Measurements from ENCODE around the gene LYL1.

Gene LYL1

DNA sequence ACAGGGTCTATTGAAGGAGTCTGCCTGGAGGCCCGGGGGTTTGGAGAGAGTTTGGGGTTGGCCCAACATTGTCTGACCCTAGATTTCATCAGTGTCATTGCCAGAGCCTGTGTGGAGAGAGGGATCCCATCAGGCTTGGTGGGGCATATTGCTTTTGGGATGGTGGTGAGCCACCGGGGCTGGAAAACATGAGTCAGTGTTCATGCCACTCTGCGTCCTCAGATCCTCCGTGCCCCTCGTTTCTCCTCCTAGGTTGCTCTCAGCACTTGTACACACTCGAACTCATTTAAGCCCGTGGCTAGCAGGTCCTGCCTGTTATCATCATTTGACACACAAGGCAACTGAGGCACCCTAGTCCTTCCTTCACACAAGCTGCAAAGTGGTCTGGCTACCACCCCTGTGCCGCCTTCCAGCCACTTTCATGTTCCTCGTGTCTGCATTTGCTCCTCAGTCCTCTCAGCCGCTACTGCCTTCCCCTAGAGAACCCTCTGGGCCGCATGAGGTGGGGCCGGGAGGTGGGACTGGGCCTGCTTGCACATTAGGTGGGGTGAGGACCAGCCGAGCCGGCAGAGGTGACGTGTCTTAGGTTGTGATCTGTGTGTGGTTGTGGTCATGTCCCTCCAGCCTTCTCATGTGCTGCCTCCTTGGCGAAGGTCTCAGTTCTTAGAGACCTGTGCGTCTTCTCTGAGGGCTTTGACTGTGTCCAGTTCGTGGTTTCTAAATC, 19.1 kb upstream of the LYL1 start:
- Histone ChIP-seq H3K14ac (ENCODE audit: low read length in 2 of 2) (no peak overlapping the region), H2BK12ac (ENCODE audit: low read length in 2 of 2) (no peak overlapping the region), H2BK5ac (ENCODE audit: low read depth, low read length, poor library complexity, severe bottlenecking) (no peak overlapping the region)

DNA sequence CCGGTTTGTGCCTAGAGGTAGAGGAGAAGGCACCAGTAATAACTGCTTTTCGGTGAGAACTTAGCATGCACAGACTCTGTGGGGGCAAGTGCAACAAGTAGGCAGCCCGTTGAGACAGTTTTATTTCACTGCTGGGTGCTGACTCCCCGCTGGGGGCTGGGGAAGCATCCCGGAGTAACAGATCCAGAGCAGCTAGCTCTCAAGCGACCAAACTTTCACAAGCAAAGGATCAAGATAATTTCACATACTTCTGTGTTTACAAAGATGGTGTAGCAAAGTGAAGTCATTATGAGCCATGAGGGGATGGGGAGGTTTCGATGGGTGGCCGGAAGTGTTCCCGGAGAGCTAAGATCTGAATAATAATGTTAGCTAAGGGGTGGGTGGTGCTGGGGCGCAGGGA, 18.2 kb upstream of the LYL1 start:
- peak; percentile 46 for DNase-seq
- H3K4me1 ChIP-seq (ENCODE audit: control insufficient read depth, insufficient read depth, low read depth, low read length) = peaks cover 40% of the 10 kb centered on the region

More for the DNA sequence above, 19.1 kb upstream of the LYL1 start:
- H2AFZ ChIP-seq (ENCODE audit: low read depth, low read length) = no peak overlapping the region
- no peak overlapping the region for H3K18ac ChIP-seq (ENCODE audit: low read depth in 1 of 2, low read length in 2 of 2)
- H3K4ac ChIP-seq (ENCODE audit: low read depth in 1 of 2, low read length in 2 of 2) = no peak overlapping the region
- no peak overlapping the region for H3K23ac ChIP-seq (ENCODE audit: low read length in 2 of 2)
- H3K27me3 ChIP-seq (ENCODE audit: control insufficient read depth in 1 of 2, insufficient read depth in 1 of 2, low read length in 2 of 2) = no peaks in the 10 kb centered on the region
- peak overlapping the region; percentile 33 for H2AK5ac ChIP-seq (ENCODE audit: low read length, severe bottlenecking)
- no peak overlapping the region for H3K27ac ChIP-seq (ENCODE audit: low read length, poor library complexity, severe bottlenecking)
- H2BK120ac ChIP-seq (ENCODE audit: low read depth, low read length) = no peak overlapping the region
- peaks cover 38% of the 10 kb centered on the region for H3K4me1 ChIP-seq (ENCODE audit: control insufficient read depth, insufficient read depth, low read depth, low read length)
- H4K8ac ChIP-seq (ENCODE audit: low read length) = no peak overlapping the region
- no peak for DNase-seq
- H2BK15ac ChIP-seq (ENCODE audit: low read depth, poor library complexity, severe bottlenecking) = no peak overlapping the region
- H3K36me3 ChIP-seq (ENCODE audit: control insufficient read depth in 1 of 2, insufficient read depth in 2 of 2, low read depth in 1 of 2, low read length in 2 of 2) = peaks cover 14 to 37% of the 10 kb centered on the region in 2 experiments
- no peaks in the 10 kb centered on the region for H3K9me3 ChIP-seq (ENCODE audit: control insufficient read depth, low read length)
- H3K9ac ChIP-seq (ENCODE audit: low read length) = peak overlapping the region; percentile 89
- 89% methylated on average over 18 of the region's 18 CpGs for WGBS
- peaks cover 7% of the 10 kb centered on the region for H3K79me1 ChIP-seq (replicated peaks; ENCODE audit: low read length, poor library complexity, severe bottlenecking)
- H4K91ac ChIP-seq (ENCODE audit: low read length) = no peak overlapping the region
- no peak overlapping the region for H3K4me3 ChIP-seq (ENCODE audit: insufficient read depth in 1 of 2, low read depth in 1 of 2, low read length in 2 of 2)
- no peak overlapping the region for H3K4me2 ChIP-seq (ENCODE audit: low read length, poor library complexity, severe bottlenecking)

DNA sequence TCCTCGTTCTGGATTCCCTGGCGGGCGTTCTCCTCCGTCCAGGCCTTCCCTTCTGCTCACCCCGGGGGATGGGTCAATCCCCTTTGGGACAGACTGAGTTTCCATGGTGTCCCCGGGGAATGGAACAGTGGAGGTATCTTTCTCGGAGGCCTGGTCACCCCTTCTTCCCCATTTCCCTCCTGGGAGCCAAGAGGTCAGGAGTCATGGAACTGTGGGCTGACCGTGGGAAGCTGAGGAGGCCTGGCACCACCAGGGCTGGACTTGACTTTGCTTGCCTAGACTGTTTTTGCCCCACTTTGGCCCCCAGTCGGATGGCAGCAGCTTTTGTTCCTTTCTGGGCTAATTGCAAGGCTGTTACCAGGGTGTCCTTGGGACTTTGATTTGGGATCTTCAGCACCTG, 17.4 kb upstream of the LYL1 start:
- peak overlapping the region; percentile 89 for H3K9ac ChIP-seq (ENCODE audit: low read length)
- H3K14ac ChIP-seq (ENCODE audit: low read length in 2 of 2) = no peak overlapping the region
- H3K36me3 ChIP-seq (ENCODE audit: control insufficient read depth in 1 of 2, insufficient read depth in 2 of 2, low read depth in 1 of 2, low read length in 2 of 2) = peaks cover 10 to 33% of the 10 kb centered on the region in 2 experiments
- no peak for DNase-seq
- no peak overlapping the region for H4K8ac ChIP-seq (ENCODE audit: low read length)
- H2AFZ ChIP-seq (ENCODE audit: low read depth, low read length) = no peak overlapping the region
- peaks cover 13% of the 10 kb centered on the region for H3K79me1 ChIP-seq (replicated peaks; ENCODE audit: low read length, poor library complexity, severe bottlenecking)
- H2BK5ac ChIP-seq (ENCODE audit: low read depth, low read length, poor library complexity, severe bottlenecking) = no peak overlapping the region
- H2BK15ac ChIP-seq (ENCODE audit: low read depth, poor library complexity, severe bottlenecking) = no peak overlapping the region
- peaks cover 48% of the 10 kb centered on the region for H3K4me1 ChIP-seq (ENCODE audit: control insufficient read depth, insufficient read depth, low read depth, low read length)
- peak overlapping the region in 1 of 2 experiments; percentile 86 for H3K4me3 ChIP-seq (ENCODE audit: insufficient read depth in 1 of 2, low read depth in 1 of 2, low read length in 2 of 2)
- H3K4me2 ChIP-seq (ENCODE audit: low read length, poor library complexity, severe bottlenecking) = peak overlapping the region; percentile 16
- no peaks in the 10 kb centered on the region for H3K27me3 ChIP-seq (ENCODE audit: control insufficient read depth in 1 of 2, insufficient read depth in 1 of 2, low read length in 2 of 2)
- H2BK12ac ChIP-seq (ENCODE audit: low read length in 2 of 2) = no peak overlapping the region
- H3K23ac ChIP-seq (ENCODE audit: low read length in 2 of 2) = no peak overlapping the region
- H3K9me3 ChIP-seq (ENCODE audit: control insufficient read depth, low read length) = no peaks in the 10 kb centered on the region
- no peak overlapping the region for H4K91ac ChIP-seq (ENCODE audit: low read length)
- H3K4ac ChIP-seq (ENCODE audit: low read depth in 1 of 2, low read length in 2 of 2) = no peak overlapping the region
- peak overlapping the region; percentile 54 for H3K27ac ChIP-seq (ENCODE audit: low read length, poor library complexity, severe bottlenecking)
- WGBS = 84% methylated on average over 9 of the region's 9 CpGs
- no peak overlapping the region for H2BK120ac ChIP-seq (ENCODE audit: low read depth, low read length)
- H2AK5ac ChIP-seq (ENCODE audit: low read length, severe bottlenecking) = peak overlapping the region; percentile 24
- no peak overlapping the region for H3K18ac ChIP-seq (ENCODE audit: low read depth in 1 of 2, low read length in 2 of 2)

More for the DNA sequence above, 18.2 kb upstream of the LYL1 start:
- no peak overlapping the region for H3K4ac ChIP-seq (ENCODE audit: low read depth in 1 of 2, low read length in 2 of 2)
- H3K27me3 ChIP-seq (ENCODE audit: control insufficient read depth in 1 of 2, insufficient read depth in 1 of 2, low read length in 2 of 2) = no peaks in the 10 kb centered on the region
- H2AFZ ChIP-seq (ENCODE audit: low read depth, low read length) = no peak overlapping the region
- 72% methylated on average over 7 of the region's 10 CpGs for WGBS
- no peak overlapping the region for H2BK120ac ChIP-seq (ENCODE audit: low read depth, low read length)
- H3K4me3 ChIP-seq (ENCODE audit: insufficient read depth in 1 of 2, low read depth in 1 of 2, low read length in 2 of 2) = peak overlapping the region in 1 of 2 experiments; percentile 86
- no peak overlapping the region for H4K91ac ChIP-seq (ENCODE audit: low read length)
- H2BK15ac ChIP-seq (ENCODE audit: low read depth, poor library complexity, severe bottlenecking) = no peak overlapping the region
- no peak overlapping the region for H3K18ac ChIP-seq (ENCODE audit: low read depth in 1 of 2, low read length in 2 of 2)
- H3K9ac ChIP-seq (ENCODE audit: low read length) = peak overlapping the region; percentile 89
- H3K23ac ChIP-seq (ENCODE audit: low read length in 2 of 2) = no peak overlapping the region
- no peak overlapping the region for H3K14ac ChIP-seq (ENCODE audit: low read length in 2 of 2)
- H2BK5ac ChIP-seq (ENCODE audit: low read depth, low read length, poor library complexity, severe bottlenecking) = no peak overlapping the region
- H2BK12ac ChIP-seq (ENCODE audit: low read length in 2 of 2) = no peak overlapping the region
- peak overlapping the region; percentile 30 for H3K4me2 ChIP-seq (ENCODE audit: low read length, poor library complexity, severe bottlenecking)
- H3K79me1 ChIP-seq (replicated peaks; ENCODE audit: low read length, poor library complexity, severe bottlenecking) = peaks cover 6% of the 10 kb centered on the region
- H3K36me3 ChIP-seq (ENCODE audit: control insufficient read depth in 1 of 2, insufficient read depth in 2 of 2, low read depth in 1 of 2, low read length in 2 of 2) = peaks cover 9 to 30% of the 10 kb centered on the region in 2 experiments
- no peak overlapping the region for H2AK5ac ChIP-seq (ENCODE audit: low read length, severe bottlenecking)
- H3K27ac ChIP-seq (ENCODE audit: low read length, poor library complexity, severe bottlenecking) = peak overlapping the region; percentile 42
- H4K8ac ChIP-seq (ENCODE audit: low read length) = no peak overlapping the region
- H3K9me3 ChIP-seq (ENCODE audit: control insufficient read depth, low read length) = no peaks in the 10 kb centered on the region

DNA sequence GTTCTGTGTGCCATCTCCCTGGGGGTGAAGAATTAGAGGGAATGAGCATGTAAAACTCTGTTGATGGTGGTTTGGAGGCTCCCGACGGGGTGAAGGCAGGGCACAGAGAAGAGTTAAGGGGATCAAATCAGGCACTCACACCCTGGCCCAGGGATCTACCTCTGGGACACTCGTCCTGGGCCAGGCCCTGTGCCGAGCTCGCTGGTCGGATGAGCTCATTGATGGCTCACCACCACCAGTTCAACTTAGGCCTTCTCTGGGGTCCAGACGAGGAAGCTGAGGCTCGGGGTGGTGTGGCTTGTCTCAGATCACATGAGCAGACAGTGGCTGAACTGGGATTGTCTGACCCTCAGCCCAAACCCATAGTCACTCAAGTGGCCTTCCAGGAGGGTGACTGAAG, 17.0 kb upstream of the LYL1 start:
- Histone ChIP-seq H2BK120ac (ENCODE audit: low read depth, low read length) (no peak overlapping the region), H4K91ac (ENCODE audit: low read length) (no peak overlapping the region), H3K4me3 (ENCODE audit: insufficient read depth in 1 of 2, low read depth in 1 of 2, low read length in 2 of 2) (peak overlapping the region in 1 of 2 experiments; percentile 86), H3K27ac (ENCODE audit: low read length, poor library complexity, severe bottlenecking) (peak overlapping the region; percentile 57), H2BK5ac (ENCODE audit: low read depth, low read length, poor library complexity, severe bottlenecking) (no peak overlapping the region), H2BK15ac (ENCODE audit: low read depth, poor library complexity, severe bottlenecking) (no peak overlapping the region), H3K9ac (ENCODE audit: low read length) (peak overlapping the region; percentile 89), H2BK12ac (ENCODE audit: low read length in 2 of 2) (no peak overlapping the region), H3K36me3 (ENCODE audit: control insufficient read depth in 1 of 2, insufficient read depth in 2 of 2, low read depth in 1 of 2, low read length in 2 of 2) (peaks cover 14 to 31% of the 10 kb centered on the region in 2 experiments), H3K27me3 (ENCODE audit: control insufficient read depth in 1 of 2, insufficient read depth in 1 of 2, low read length in 2 of 2) (no peaks in the 10 kb centered on the region), H3K4me2 (ENCODE audit: low read length, poor library complexity, severe bottlenecking) (peak overlapping the region; percentile 52), H3K18ac (ENCODE audit: low read depth in 1 of 2, low read length in 2 of 2) (no peak overlapping the region), H3K14ac (ENCODE audit: low read length in 2 of 2) (no peak overlapping the region), H3K4me1 (ENCODE audit: control insufficient read depth, insufficient read depth, low read depth, low read length) (peaks cover 48% of the 10 kb centered on the region), H4K8ac (ENCODE audit: low read length) (no peak overlapping the region), H3K4ac (ENCODE audit: low read depth in 1 of 2, low read length in 2 of 2) (peak overlapping the region in 1 of 2 experiments; percentile 17), H3K79me1 (replicated peaks; ENCODE audit: low read length, poor library complexity, severe bottlenecking) (peaks cover 14% of the 10 kb centered on the region), H3K23ac (ENCODE audit: low read length in 2 of 2) (no peak overlapping the region), H3K9me3 (ENCODE audit: control insufficient read depth, low read length) (no peaks in the 10 kb centered on the region), H2AFZ (ENCODE audit: low read depth, low read length) (no peak overlapping the region), H2AK5ac (ENCODE audit: low read length, severe bottlenecking) (peak overlapping the region; percentile 24)
- no peak for DNase-seq
- WGBS = 86% methylated on average over 8 of the region's 8 CpGs

Data from mesenchymal stem cell (in vitro differentiated cells and primary cell).